ENCODE data around the gene ENDOG. TPM values are rescaled to one million over a fixed set of nuclear protein-coding genes. Genes with fewer than 3 reads are reported as not detected.

Gene ENDOG
- total RNA-seq, 2 experiments from 2014 or later: 24.9 to 27.7 TPM

- ChIA-PET CTCF (interaction anchor here (0.6 kb wide), 1 partner anchor 865 kb away, joined by 4 read pairs; no protein-coding TSS in a partner anchor), POLR2A (no interaction called here)
These were observed 25.2 kb upstream of the ENDOG start for GRCh38 chr9:128792978-128793686.

- CTCF ChIA-PET: interaction anchor here (0.6 to 0.9 kb wide), 2 partner anchors 133 to 442 kb away, joined by 3 read pairs; no protein-coding TSS in a partner anchor
These were observed 23.3 kb upstream of the ENDOG start for GRCh38 chr9:128794961-128795360.

GRCh38 chr9:128798896-128799295 lies 19.4 kb upstream of the ENDOG start:
- CTCF ChIA-PET: interaction anchor here (0.8 kb wide), 1 partner anchor 19 kb away, joined by 7 read pairs; the partner anchor contains the start of gene ENDOG
- POLR2A ChIA-PET: no interaction called here

More at GRCh38 chr9:128794961-128795360, 23.3 kb upstream of the ENDOG start:
- POLR2A ChIA-PET: interaction anchor here (0.6 kb wide), 1 partner anchor 336 kb away, joined by 4 read pairs; no protein-coding TSS in a partner anchor

GRCh38 chr9:128800061-128800460 lies 18.2 kb upstream of the ENDOG start:
- CTCF ChIA-PET: no interaction called here
- POLR2A ChIA-PET: interaction anchor here (0.6 kb wide), 1 partner anchor 155 kb away, joined by 8 read pairs; no protein-coding TSS in a partner anchor

GRCh38 chr9:128802482-128802881 lies 15.8 kb upstream of the ENDOG start:
- ChIA-PET POLR2A (interaction anchor here (0.6 kb wide), 1 partner anchor 118 kb away, joined by 3 read pairs; no protein-coding TSS in a partner anchor), CTCF (interaction anchor here (0.6 kb wide), 2 partner anchors 16 to 17 kb away, joined by 3 read pairs; no protein-coding TSS in a partner anchor)

GRCh38 chr9:128805661-128806060 lies 12.6 kb upstream of the ENDOG start:
- POLR2A ChIA-PET: interaction anchor here (0.7 kb wide), 1 partner anchor 364 kb away, joined by 5 read pairs; no protein-coding TSS in a partner anchor
- CTCF ChIA-PET: interaction anchor here (2.2 kb wide), 1 partner anchor 12 kb away, joined by 5 read pairs; the partner anchor contains the start of gene ENDOG

- POLR2A ChIA-PET: no interaction called here
- CTCF ChIA-PET: interaction anchor here (1.5 kb wide), 1 partner anchor 10 kb away, joined by 6 read pairs; the partner anchor contains the start of gene ENDOG
These were observed 10.5 kb upstream of the ENDOG start for GRCh38 chr9:128807827-128808226.

- ChIA-PET POLR2A (no interaction called here), CTCF (interaction anchor here (0.5 to 1.2 kb wide), 3 partner anchors 10 to 259 kb away, joined by 3 to 5 read pairs (median 3); partner anchors contain the start of gene ENDOG)
These were observed 9.8 kb upstream of the ENDOG start for GRCh38 chr9:128808543-128808942.

- POLR2A ChIA-PET: no interaction called here
- CTCF ChIA-PET: interaction anchor here (0.5 to 1.2 kb wide), 3 partner anchors 9 to 258 kb away, joined by 3 to 5 read pairs (median 3); partner anchors contain the start of gene ENDOG
These were observed 9.2 kb upstream of the ENDOG start for GRCh38 chr9:128809036-128809599.

GRCh38 chr9:128809831-128810230 lies 8.5 kb upstream of the ENDOG start:
- POLR2A ChIA-PET: no interaction called here
- CTCF ChIA-PET: interaction anchor here (1.2 kb wide), 2 partner anchors 8 to 119 kb away, joined by 3 to 5 read pairs; partner anchors contain the start of gene ENDOG

GRCh38 chr9:128810873-128811272 lies 7.4 kb upstream of the ENDOG start:
- ChIA-PET POLR2A (no interaction called here), CTCF (no interaction called here)

- ChIA-PET CTCF (interaction anchor here (0.8 to 1.7 kb wide), 15 partner anchors 8 to 559 kb away, joined by 3 to 13 read pairs (median 5); partner anchors contain the start of genes PKN3, SPOUT1 and ZDHHC12), POLR2A (interaction anchor here (1.1 to 2.6 kb wide), 7 partner anchors 8 to 145 kb away, joined by 3 to 26 read pairs (median 5); partner anchors contain the start of genes SET, SPOUT1 and ZDHHC12)
These were observed 777 bp downstream of the ENDOG start for GRCh38 chr9:128818839-128819715.

- POLR2A ChIA-PET: interaction anchor here (0.6 to 2.6 kb wide), 5 partner anchors 8 to 144 kb away, joined by 4 to 26 read pairs (median 6); partner anchors contain the start of genes SPOUT1 and ZDHHC12
- CTCF ChIA-PET: interaction anchor here (0.6 to 1.2 kb wide), 3 partner anchors 10 to 108 kb away, joined by 3 read pairs; partner anchors contain the start of gene SPOUT1
These were observed 1.7 kb downstream of the ENDOG start for GRCh38 chr9:128819716-128820664.

- ChIA-PET POLR2A (interaction anchor here (0.6 to 1.4 kb wide), 4 partner anchors 9 to 143 kb away, joined by 3 to 9 read pairs (median 5); partner anchors contain the start of gene ZDHHC12), CTCF (interaction anchor here (1.1 kb wide), 1 partner anchor 185 kb away, joined by 3 read pairs; no protein-coding TSS in a partner anchor)
These were observed 2.6 kb downstream of the ENDOG start for GRCh38 chr9:128820665-128821583.

- ChIA-PET CTCF (interaction anchor here (1.1 kb wide), 1 partner anchor 184 kb away, joined by 3 read pairs; no protein-coding TSS in a partner anchor), POLR2A (no interaction called here)
These were observed 3.5 kb downstream of the ENDOG start for GRCh38 chr9:128821584-128822406.
